SH-SY5Y (cell line): ENCODE measurements around the gene SUN2.

Source experiments
- GATA2 ChIP-seq: IDR thresholded peaks from 2 replicates; pipeline ENCODE4 v1.6.1; 2011; ENCODE audit warnings: mild to moderate bottlenecking, low read depth, low read length
- GATA3 ChIP-seq: IDR thresholded peaks from 2 replicates; pipeline ENCODE4 v1.6.1; 2011; ENCODE audit warnings: low read depth, mild to moderate bottlenecking, low read length, moderate library complexity

DNA sequence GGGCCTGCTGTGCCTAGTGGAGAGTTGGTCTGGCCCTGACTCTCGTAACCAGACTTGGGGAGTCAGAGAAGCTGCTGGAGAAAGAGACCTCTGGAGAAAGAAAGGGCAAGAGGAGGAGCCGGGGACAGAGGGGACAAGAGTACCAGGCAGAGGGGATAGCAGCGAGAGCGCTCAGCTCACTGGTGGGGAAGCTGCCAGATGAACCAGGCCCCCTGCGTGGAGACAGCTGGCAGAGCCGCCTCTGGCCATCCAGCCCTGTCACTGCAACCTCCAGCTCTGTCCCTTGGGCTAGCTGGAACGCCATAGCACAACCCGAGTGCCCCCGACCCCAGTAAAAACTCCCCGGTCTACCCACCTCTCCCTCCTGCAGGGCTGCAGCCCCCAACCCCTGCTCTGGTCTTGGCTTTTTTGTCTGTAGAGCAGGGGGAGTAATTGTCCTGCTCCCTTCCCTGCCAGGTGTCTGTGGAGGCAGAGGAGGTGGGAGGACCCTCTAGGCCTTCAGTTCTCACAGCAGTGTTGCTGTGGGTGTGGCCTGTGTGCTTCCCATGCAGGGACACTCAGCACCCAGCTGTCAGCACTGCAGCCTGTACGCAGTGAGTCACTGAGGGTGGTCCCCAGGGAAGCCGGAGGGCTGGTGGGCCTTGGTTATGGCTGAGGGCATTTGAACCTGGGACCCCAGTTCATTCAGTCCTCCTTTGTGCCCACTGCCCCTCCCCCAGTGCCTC, 4.8 kb upstream of the SUN2 start:
- TF ChIP-seq GATA2 (no peak), GATA3 (no peak)
